GM10248 (cell line): ENCODE measurements around the gene SLC37A3.
A peak's percentile ranks its signal among the peaks of the same experiment; 100 is the strongest.

Experiments used
- CTCF ChIA-PET: fragments of 300-600 bp; sonication (Branson Sonifier 250); formaldehyde crosslinking; extraction: SDS; loops from one replicate; lab custom pipeline; 2021; ENCODE audit warnings: antibody characterized with exemption; lab: Yijun Ruan, JAX
- POLR2A ChIA-PET: fragments of 350-650 bp; sonication (Branson Sonifier 250); formaldehyde crosslinking; extraction: SDS; loops from one replicate; lab custom pipeline; 2020; ENCODE audit warnings: antibody characterized with exemption; lab: Yijun Ruan, JAX
- DNase-seq: peaks from one replicate; pipeline ENCODE4 v3.0.0; 2012; ENCODE audit errors: extremely low spot score
- CTCF ChIP-seq: IDR thresholded peaks from 2 replicates; pipeline ENCODE4 v1.5.1; 2012; ENCODE audit warnings: mild to moderate bottlenecking, low read depth; ENCODE audit errors: extremely low read depth, missing control alignments, control extremely low read depth

Gene SLC37A3

GRCh38 chr7:140403878-140404564, 5.7 kb upstream of the SLC37A3 start, which contains the start of gene RAB19:
Gene RAB19, plus strand, starts transcription at chr7:140404058. Its CDS starts 3,589 bp downstream, at chr7:140407647.
- POLR2A ChIA-PET = no interaction called here
- CTCF ChIA-PET = no interaction called here
- peak; percentile 52 for DNase-seq
- TF ChIP-seq CTCF = no peak

- no peak for DNase-seq
- no peak for TF ChIP-seq CTCF
- POLR2A ChIA-PET = no interaction called here
- CTCF ChIA-PET = interaction anchor here (1.4 kb wide), 1 partner anchor 14 kb away, joined by 4 read pairs; no protein-coding TSS in a partner anchor
Measured at GRCh38 chr7:140402178-140402835, 4.0 kb upstream of the SLC37A3 start.

- ChIA-PET CTCF (no interaction called here), POLR2A (no interaction called here)
- no peak for DNase-seq
- no peak for TF ChIP-seq CTCF
Measured at GRCh38 chr7:140400381-140400780, 2.1 kb upstream of the SLC37A3 start.

- CTCF ChIA-PET = interaction anchor here (0.8 to 2.2 kb wide), 2 partner anchors 13 to 16 kb away, joined by 5 to 8 read pairs; no protein-coding TSS in a partner anchor
- DNase-seq = no peak
- TF ChIP-seq CTCF = no peak
- POLR2A ChIA-PET = no interaction called here
Measured at GRCh38 chr7:140398821-140399220, 491 bp upstream of the SLC37A3 start.

GRCh38 chr7:140393756-140394306, 4.5 kb downstream of the SLC37A3 start:
- POLR2A ChIA-PET = interaction anchor here (0.6 kb wide), 1 partner anchor 12 kb away, joined by 7 read pairs; no protein-coding TSS in a partner anchor
- CTCF ChIA-PET = interaction anchor here (1.1 kb wide), 1 partner anchor 46 kb away, joined by 3 read pairs; no protein-coding TSS in a partner anchor
- TF ChIP-seq CTCF = no peak
- DNase-seq = no peak

GRCh38 chr7:140391634-140392033, 6.7 kb downstream of the SLC37A3 start:
- CTCF ChIA-PET = interaction anchor here (2.7 kb wide), 1 partner anchor 10 kb away, joined by 8 read pairs; no protein-coding TSS in a partner anchor
- DNase-seq = no peak
- POLR2A ChIA-PET = no interaction called here
- no peak for TF ChIP-seq CTCF
